ENCODE data around the gene CRYBB1. TPM values are rescaled to one million over a fixed set of nuclear protein-coding genes. Genes with fewer than 3 reads are reported as not detected.

CRYBB1 gene
- total RNA-seq, 4 donors from 2014 or later = 0.40 TPM; not detected in 3

- Histone ChIP-seq H3K27me3 (peaks cover 58% of the 10 kb centered on the region), H3K36me3 (no peaks in the 10 kb centered on the region), H3K4me1 (no peaks in the 10 kb centered on the region), H3K9me3 (no peaks in the 10 kb centered on the region), H3K27ac (no peak overlapping the region), H3K4me3 (no peak overlapping the region)
- TF ChIP-seq CTCF (IDR thresholded peaks at IDR 0.05) (no peak), EP300 (IDR thresholded peaks at IDR 0.05) (no peak), POLR2A (IDR thresholded peaks at IDR 0.05) (no peak), POLR2AphosphoS5 (IDR thresholded peaks at IDR 0.05) (no peak)
- 74 to 77% methylated on average over 4 of the region's 4 CpGs for WGBS, 2 donors (ENCODE audit: low coverage in 1 of 2)
- no peak for ATAC-seq
Observed at GRCh38 chr22:26612652-26613051, 5.2 kb downstream of the CRYBB1 start.

GRCh38 chr22:26610996-26611395 lies 6.8 kb downstream of the CRYBB1 start:
- Histone ChIP-seq H3K27ac (no peak overlapping the region), H3K4me3 (no peak overlapping the region), H3K27me3 (peaks cover 44% of the 10 kb centered on the region), H3K4me1 (no peaks in the 10 kb centered on the region), H3K9me3 (no peaks in the 10 kb centered on the region), H3K36me3 (no peaks in the 10 kb centered on the region)
- ATAC-seq = no peak
- 72% methylated on average over 2 of the region's 2 CpGs; no CpG with 5 or more reads in 1 of the 2 donors for WGBS, 2 donors (ENCODE audit: low coverage in 1 of 2)
- no peak for TF ChIP-seq POLR2AphosphoS5 (IDR thresholded peaks at IDR 0.05)
- TF ChIP-seq EP300 (IDR thresholded peaks at IDR 0.05) = no peak
- no peak for TF ChIP-seq POLR2A (IDR thresholded peaks at IDR 0.05)
- no peak for TF ChIP-seq CTCF (IDR thresholded peaks at IDR 0.05)

- no peaks in the 10 kb centered on the region for H3K36me3 ChIP-seq
- no peak for ATAC-seq
- H3K9me3 ChIP-seq = no peaks in the 10 kb centered on the region
- H3K4me3 ChIP-seq = no peak overlapping the region
- 32 to 44% methylated on average over 5 to 8 of the region's 12 CpGs for WGBS, 2 donors (ENCODE audit: low coverage in 1 of 2)
- TF ChIP-seq EP300 (IDR thresholded peaks at IDR 0.05) (no peak), POLR2AphosphoS5 (IDR thresholded peaks at IDR 0.05) (no peak), POLR2A (IDR thresholded peaks at IDR 0.05) (no peak), CTCF (IDR thresholded peaks at IDR 0.05) (no peak)
- H3K27ac ChIP-seq = no peak overlapping the region
- no peaks in the 10 kb centered on the region for H3K4me1 ChIP-seq
- H3K27me3 ChIP-seq = peaks cover 38% of the 10 kb centered on the region
Observed at GRCh38 chr22:26610072-26610958, 7.5 kb downstream of the CRYBB1 start.

GRCh38 chr22:26609287-26609686 lies 8.5 kb downstream of the CRYBB1 start:
- Histone ChIP-seq H3K36me3 (no peaks in the 10 kb centered on the region), H3K27ac (no peak overlapping the region), H3K4me3 (no peak overlapping the region), H3K4me1 (no peaks in the 10 kb centered on the region), H3K9me3 (no peaks in the 10 kb centered on the region), H3K27me3 (peaks cover 28% of the 10 kb centered on the region)
- no peak for ATAC-seq
- TF ChIP-seq POLR2A (IDR thresholded peaks at IDR 0.05) (no peak), POLR2AphosphoS5 (IDR thresholded peaks at IDR 0.05) (no peak), EP300 (IDR thresholded peaks at IDR 0.05) (no peak), CTCF (IDR thresholded peaks at IDR 0.05) (no peak)
- WGBS, 2 donors (ENCODE audit: low coverage in 1 of 2) = 71 to 91% methylated on average over 2 of the region's 2 CpGs

- 20% methylated on average over 1 to 2 of the region's 2 CpGs for WGBS, 2 donors (ENCODE audit: low coverage in 1 of 2)
- TF ChIP-seq POLR2A (IDR thresholded peaks at IDR 0.05) (no peak), POLR2AphosphoS5 (IDR thresholded peaks at IDR 0.05) (no peak), EP300 (IDR thresholded peaks at IDR 0.05) (no peak), CTCF (IDR thresholded peaks at IDR 0.05) (no peak)
- Histone ChIP-seq H3K27ac (no peak overlapping the region), H3K27me3 (peaks cover 19% of the 10 kb centered on the region), H3K36me3 (no peaks in the 10 kb centered on the region), H3K4me3 (no peak overlapping the region), H3K9me3 (no peaks in the 10 kb centered on the region), H3K4me1 (no peaks in the 10 kb centered on the region)
- ATAC-seq = no peak
Observed at GRCh38 chr22:26608129-26608528, 9.7 kb downstream of the CRYBB1 start.
